Endothelial cell of umbilical vein (primary cell): Measurements from ENCODE around the gene CNPY3. TPM values are rescaled to one million over a fixed set of nuclear protein-coding genes. Genes with fewer than 3 reads are reported as not detected.

Experiments used
- BruUV-seq: library from RNA; stranded (reverse); fragments of 400-500 nt; replicated peaks from 2 replicates; lab custom pipeline; 2021; lab: Mats Ljungman, UMichigan
- CTCF ChIA-PET: fragments of 300-600, 350-600 bp; sonication (Branson Sonifier 250); formaldehyde crosslinking; loops from one replicate; lab custom pipeline; 2021; ENCODE audit warnings: antibody characterized with exemption, inconsistent platforms; lab: Charles Lee
- POLR2A ChIA-PET: fragments of 300-600, 350-600 bp; sonication (Branson Sonifier 250); formaldehyde crosslinking; loops from one replicate; lab custom pipeline; 2021; ENCODE audit warnings: antibody characterized with exemption, inconsistent platforms; lab: Charles Lee
- DNase-seq: peaks from one replicate; pipeline ENCODE4 v3.0.0-alpha.2; 2011; ENCODE audit warnings: low read depth, low spot score
- FAIRE-seq: peaks from 2 replicates; lab custom pipeline; 2011; peaks lifted over from hg19 to GRCh38; lab: Jason Lieb, UNC
- H2AFZ ChIP-seq: 2 replicates; pipeline ENCODE4 v1.6.0; 2012; ENCODE audit warnings: low read depth, low read length, control low read depth, inconsistent platforms
- H3K27ac ChIP-seq: 2 replicates; pipeline ENCODE4 v1.5.1; 2011; ENCODE audit warnings: low read depth, mild to moderate bottlenecking, control low read depth, low read length, moderate library complexity; ENCODE audit not compliant: insufficient read depth
- H3K27me3 ChIP-seq, 2 experiments: 2 replicates each; pipeline versions ENCODE4 v1.6.0 to v1.6.1; 2011; ENCODE audit warnings: low read length in 2 of 2, mixed read lengths in 1 of 2; ENCODE audit not compliant: control insufficient read depth in 2 of 2, insufficient read depth in 2 of 2
- H3K36me3 ChIP-seq, 2 experiments: 2 replicates in 1 of 2; 3 replicates in 1 of 2; pipeline ENCODE4 v1.5.1; 2011; ENCODE audit warnings: low read length in 2 of 2, mild to moderate bottlenecking in 1 of 2, moderate library complexity in 1 of 2; ENCODE audit not compliant: control insufficient read depth in 2 of 2, insufficient read depth in 2 of 2; ENCODE audit errors: extremely low read depth in 1 of 2
- H3K4me1 ChIP-seq: 3 replicates; pipeline ENCODE4 v1.5.1; 2011; ENCODE audit warnings: mild to moderate bottlenecking, low read length; ENCODE audit not compliant: control insufficient read depth, insufficient read depth; ENCODE audit errors: extremely low read depth
- H3K4me2 ChIP-seq: 2 replicates; pipeline ENCODE4 v1.6.1; 2011; ENCODE audit warnings: low read length, control low read depth, mixed read lengths; ENCODE audit not compliant: insufficient read depth
- H3K4me3 ChIP-seq, 3 experiments: fragments of 200-600 bp in 1 of 3; sonication (generic), shearing (Covaris generic) in 1 of 3; replicated peaks in 1 of 3; 2 replicates each; pipeline ENCODE4 v1.5.1; 2011 to 2016; ENCODE audit warnings: control low read depth in 3 of 3, low read length in 3 of 3, mild to moderate bottlenecking in 2 of 3, inconsistent platforms in 1 of 3, low read depth in 1 of 3, moderate library complexity in 1 of 3; ENCODE audit not compliant: insufficient read depth in 1 of 3
- H3K79me2 ChIP-seq: 2 replicates; pipeline ENCODE4 v1.6.0; 2012; ENCODE audit warnings: low read length, inconsistent platforms; ENCODE audit not compliant: control insufficient read depth, insufficient read depth
- H3K9ac ChIP-seq: replicated peaks from 2 replicates; pipeline ENCODE3; 2011; ENCODE audit warnings: low read length, control low read depth; ENCODE audit not compliant: insufficient read depth; ENCODE audit errors: extremely low read depth
- H3K9me1 ChIP-seq: replicated peaks from 3 replicates; pipeline ENCODE4 v1.6.0; 2011; ENCODE audit warnings: mild to moderate bottlenecking, low read length; ENCODE audit not compliant: control insufficient read depth, insufficient read depth; ENCODE audit errors: extremely low read depth
- H3K9me3 ChIP-seq: replicated peaks from 2 replicates; pipeline ENCODE4 v1.5.1; 2012; ENCODE audit warnings: low read length, inconsistent platforms; ENCODE audit not compliant: control insufficient read depth, insufficient read depth
- H4K20me1 ChIP-seq: replicated peaks from 2 replicates; pipeline ENCODE3; 2011; ENCODE audit warnings: mild to moderate bottlenecking, low read length; ENCODE audit not compliant: control insufficient read depth, insufficient read depth; ENCODE audit errors: extremely low read depth
- CTCF ChIP-seq, 2 donors: IDR thresholded peaks; 1 replicate in 1 of 2; 2 replicates in 1 of 2; pipeline ENCODE4 v1.5.1; 2011; ENCODE audit warnings: low read length in 2 of 2, mild to moderate bottlenecking in 2 of 2, moderate library complexity in 2 of 2, control low read depth in 1 of 2, inconsistent platforms in 1 of 2, low read depth in 1 of 2; ENCODE audit not compliant: insufficient read depth in 1 of 2; ENCODE audit errors: extremely low read depth in 1 of 2
- EZH2 ChIP-seq: IDR thresholded peaks from 2 replicates; pipeline ENCODE4 v1.6.1; 2012; ENCODE audit warnings: borderline replicate concordance, low read depth, mild to moderate bottlenecking, moderate library complexity, low read length, inconsistent platforms; ENCODE audit not compliant: severe bottlenecking
- FOS ChIP-seq: IDR thresholded peaks from 2 replicates; pipeline ENCODE4 v1.6.1; 2011; ENCODE audit warnings: mild to moderate bottlenecking, low read length, moderate library complexity, borderline replicate concordance; ENCODE audit not compliant: insufficient read depth
- GATA2 ChIP-seq: IDR thresholded peaks from 2 replicates; pipeline ENCODE4 v1.7.0; 2011; ENCODE audit warnings: low read depth, mild to moderate bottlenecking, moderate library complexity, mixed read lengths, low read length; ENCODE audit not compliant: insufficient read length, insufficient read depth
- JUN ChIP-seq: IDR thresholded peaks from 2 replicates; pipeline ENCODE4 v1.6.1; 2011; ENCODE audit warnings: borderline replicate concordance, low read depth; ENCODE audit not compliant: insufficient read length, insufficient read depth
- MAX ChIP-seq: IDR thresholded peaks from 2 replicates; pipeline ENCODE4 v1.6.1; 2011; ENCODE audit not compliant: insufficient read depth, insufficient read length
- MYC ChIP-seq: IDR thresholded peaks from one replicate; pipeline ENCODE4 v1.6.1; 2011; ENCODE audit warnings: mild to moderate bottlenecking, low read depth, low read length
- POLR2A ChIP-seq: IDR thresholded peaks from 2 replicates; pipeline ENCODE4 v1.6.1; 2012; ENCODE audit warnings: low read depth, mild to moderate bottlenecking, control low read depth, low read length
- POLR2AphosphoS5 ChIP-seq: IDR thresholded peaks from 2 replicates; pipeline ENCODE4 v1.6.1; 2012; ENCODE audit warnings: low read depth, mild to moderate bottlenecking, control low read depth, low read length, moderate library complexity; ENCODE audit not compliant: insufficient read depth
- dilution Hi-C: fragments of 300-500 bp; cut with MboI; formaldehyde crosslinking; loops from one replicate; pipeline ENCODE4 v1.15.0; 2019; ENCODE audit warnings: low sequenced_read_pairs; ENCODE audit not compliant: extremely low pct_ligation_motif_present
- intact Hi-C: fragments of 100-400 bp; cut with micrococcal nuclease; formaldehyde crosslinking; loops from one replicate; pipeline ENCODE4 v1.10.0; 2022
- polyA plus RNA-seq, 4 experiments: library from polyadenylated mRNA; depleted of rRNA in 3 of 4; stranded (reverse) in 3 of 4; unstranded in 1 of 4; fragments of >200 nt; gene quantifications; 2 replicates each; pipeline versions ENCODE4 v1.2.1 to v1.2.3, GENCODE V29; 2011 to 2012; ENCODE audit warnings: missing spikeins in 1 of 4
- total RNA-seq: library from RNA; stranded (reverse); gene quantifications from 2 replicates; pipeline ENCODE4 v1.2.3, GENCODE V29; 2021

Gene CNPY3
- total and polyA plus RNA-seq, 2 donors (not counting 3 experiments of a cell fraction or from before 2014, with no cell fraction given): 40.8 to 53.1 TPM

DNA sequence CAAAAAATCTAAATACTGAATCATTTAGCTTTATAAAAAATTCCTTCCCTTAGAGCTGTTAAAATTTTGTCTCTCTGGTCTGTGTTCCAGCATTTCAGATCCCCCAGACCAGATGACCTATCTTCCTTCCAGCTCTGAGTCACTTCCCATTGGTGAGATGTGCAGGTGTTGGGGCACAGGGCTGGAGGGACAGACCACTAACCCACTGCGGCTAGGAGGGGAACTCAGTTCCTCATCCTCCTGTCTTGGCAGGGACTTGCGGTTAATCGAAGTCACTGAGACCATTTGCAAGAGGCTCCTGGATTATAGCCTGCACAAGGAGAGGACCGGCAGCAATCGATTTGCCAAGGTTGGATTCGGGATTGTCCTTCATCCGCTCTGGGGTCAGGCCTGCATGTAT lies 6.0 kb downstream of the CNPY3 start:
- peaks cover 32% of the 10 kb centered on the region for H3K79me2 ChIP-seq
- dilution Hi-C loops (no loop called here), intact Hi-C loops (no loop called here)
- H3K4me1 ChIP-seq: peaks cover 18% of the 10 kb centered on the region
- no peaks in the 10 kb centered on the region for H4K20me1 ChIP-seq
- no peak for FAIRE-seq
- no peak overlapping the region for H3K4me3 ChIP-seq
- H3K9ac ChIP-seq: no peak overlapping the region
- no peaks in the 10 kb centered on the region for H3K9me3 ChIP-seq
- TF ChIP-seq POLR2A: no peak
- no peak for TF ChIP-seq MYC
- no peak for TF ChIP-seq JUN
- no peak for TF ChIP-seq FOS
- TF ChIP-seq POLR2AphosphoS5: no peak
- TF ChIP-seq CTCF (IDR thresholded peaks at IDR 0.05; ENCODE audit: extremely low read depth in 1 of 2, insufficient read depth in 1 of 2, low read depth in 1 of 2, low read length in 2 of 2): no peak
- no peak for TF ChIP-seq GATA2
- TF ChIP-seq MAX: no peak
- TF ChIP-seq EZH2: no peak
- no peaks in the 10 kb centered on the region for H3K9me1 ChIP-seq
- H3K4me2 ChIP-seq: no peak overlapping the region
- ChIA-PET POLR2A (no interaction called here), CTCF (no interaction called here)
- BruUV-seq: no TSS peak
- H2AFZ ChIP-seq: no peak overlapping the region
- H3K27ac ChIP-seq: no peak overlapping the region
- peaks cover 5 to 32% of the 10 kb centered on the region in 2 experiments for H3K36me3 ChIP-seq
- no peak for DNase-seq
- no peaks in the 10 kb centered on the region for H3K27me3 ChIP-seq
